Measurements from ENCODE around the gene YWHAG. TPM values are rescaled to one million over a fixed set of nuclear protein-coding genes. Genes with fewer than 3 reads are reported as not detected.

Gene YWHAG
- total and polyA plus RNA-seq, 2 experiments from 2014 or later: 82.2 to 179 TPM

- peaks cover 100% of the 10 kb centered on the region for H3K79me2 ChIP-seq (replicated peaks; ENCODE audit: insufficient read depth)
- peak overlapping the region; percentile 68 for H3K27ac ChIP-seq (ENCODE audit: low read depth)
- no peak overlapping the region for H3K4me3 ChIP-seq
- H3K36me3 ChIP-seq (ENCODE audit: insufficient read depth): peaks cover 44% of the 10 kb centered on the region
- no peaks in the 10 kb centered on the region for H3K27me3 ChIP-seq (ENCODE audit: insufficient read depth)
- H3K4me1 Mint-ChIP-seq: peaks cover 56% of the 10 kb centered on the region
- peaks cover 11% of the 10 kb centered on the region for H3K4me1 ChIP-seq (ENCODE audit: insufficient read depth)
- no peak for DNase-seq (ENCODE audit: low spot score)
- no peaks in the 10 kb centered on the region for H3K9me3 Mint-ChIP-seq
- ATAC-seq: no peak
- H3K4me2 ChIP-seq: no peak overlapping the region
- H2AFZ ChIP-seq: no peak overlapping the region
- H3K4me3 Mint-ChIP-seq: no peak overlapping the region; the same call in 2 of the 3 replicates
- no peak overlapping the region; the same call in 1 of the 2 replicates for H3K27ac Mint-ChIP-seq
- no peaks in the 10 kb centered on the region for H3K9me2 ChIP-seq (ENCODE audit: insufficient read depth)
- H3F3A ChIP-seq (replicated peaks; ENCODE audit: low read depth): peaks cover 13% of the 10 kb centered on the region
- no peak for TF ChIP-seq CREB1 (CRISPR knock-in tag; IDR thresholded peaks at IDR 0.05; ENCODE audit: low read depth)
- TF ChIP-seq EZH2 (IDR thresholded peaks at IDR 0.05; ENCODE audit: low read depth, unreplicated experiment): no peak
- TF ChIP-seq JUNB (IDR thresholded peaks at IDR 0.05; ENCODE audit: unreplicated experiment): no peak
- no peak for TF ChIP-seq REST (IDR thresholded peaks at IDR 0.05; ENCODE audit: unreplicated experiment)
- no peak for TF ChIP-seq EZH2phosphoT487 (IDR thresholded peaks at IDR 0.05; ENCODE audit: unreplicated experiment)
- no peak for TF ChIP-seq ZNF462 (CRISPR knock-in tag; IDR thresholded peaks at IDR 0.05)
- TF ChIP-seq POLR2AphosphoS5 (IDR thresholded peaks at IDR 0.05; ENCODE audit: low read depth): no peak
- no peak for TF ChIP-seq ETS1 (IDR thresholded peaks at IDR 0.05)
- TF ChIP-seq ZNF331 (CRISPR knock-in tag; IDR thresholded peaks at IDR 0.05; ENCODE audit: low read depth): no peak
- TF ChIP-seq CTCF (conservative IDR thresholded peaks at IDR 0.05; ENCODE audit: low read depth in 2 of 2): no peak
- TF ChIP-seq NANOG (IDR thresholded peaks at IDR 0.05; ENCODE audit: borderline replicate concordance): no peak
- no peak for TF ChIP-seq STAT1 (IDR thresholded peaks at IDR 0.05; ENCODE audit: unreplicated experiment)
- TF ChIP-seq ZNF114 (CRISPR knock-in tag; IDR thresholded peaks at IDR 0.05): no peak
- H3K36me3 Mint-ChIP-seq (ENCODE audit: low read depth): peaks cover 91% of the 10 kb centered on the region
- peaks cover 95% of the 10 kb centered on the region for H4K20me1 ChIP-seq (replicated peaks; ENCODE audit: insufficient read depth)
- H3K27me3 Mint-ChIP-seq (ENCODE audit: insufficient read depth, low read depth, poor library complexity): peaks cover 13% of the 10 kb centered on the region
Observed at GRCh38 chr7:76342222-76342621, 16.6 kb downstream of the YWHAG start.
